Dermis blood vessel endothelial cell (primary cell): ENCODE results near the gene CPNE2. TPM values are rescaled to one million over a fixed set of nuclear protein-coding genes. Genes with fewer than 3 reads are reported as not detected.

Experiments
- DNase-seq: peaks from one replicate; pipeline ENCODE4 v3.0.0; 2010
- total RNA-seq: library from RNA; depleted of rRNA; stranded (reverse); fragments of >200 nt; gene quantifications from 2 replicates; pipeline ENCODE4 v1.2.3, GENCODE V29; 2014

Gene CPNE2
- total RNA-seq, 1 donor from 2014 or later, result 73.3 TPM

DNA sequence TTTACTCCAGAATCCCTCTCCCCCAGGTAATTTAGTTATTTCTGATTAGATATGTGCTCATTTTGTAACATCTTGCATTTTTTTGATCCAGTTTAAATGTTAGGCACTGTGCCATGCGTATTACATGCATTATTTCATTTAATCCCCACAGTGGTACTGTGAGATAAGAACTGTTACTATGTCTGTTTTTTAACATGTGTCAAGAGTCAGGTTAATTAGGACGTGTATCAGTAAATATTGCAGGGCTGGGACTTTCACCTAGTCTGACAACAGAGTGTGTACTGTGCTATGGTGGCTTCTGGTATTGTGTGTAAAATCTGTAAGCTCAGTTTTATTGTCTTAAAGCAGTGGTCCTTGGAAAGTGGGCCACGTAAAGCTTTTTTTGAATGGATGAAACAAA lies 104.4 kb downstream of the CPNE2 start:
- no peak for DNase-seq

Other genes starting within 250 kb of the CPNE2 start
- not detected in 2 replicates for gene SLC12A3, start 227.4 kb upstream of the CPNE2 start, total RNA-seq
- gene HERPUD1, start 160.4 kb upstream of the CPNE2 start, total RNA-seq, result 88.0 and 132 TPM in 2 replicates
- gene CETP, start 130.6 kb upstream of the CPNE2 start, total RNA-seq, result 10.9 and 11.4 TPM in 2 replicates
- gene NLRC5, start 103.0 kb upstream of the CPNE2 start, total RNA-seq, result 25.5 and 34.5 TPM in 2 replicates
- gene PSME3IP1, start 93.5 kb downstream of the CPNE2 start, total RNA-seq, result 87.3 and 89.0 TPM in 2 replicates
- gene RSPRY1, start 93.7 kb downstream of the CPNE2 start, total RNA-seq, result 50.4 and 58.6 TPM in 2 replicates
- gene ARL2BP, start 152.7 kb downstream of the CPNE2 start, total RNA-seq, result 85.3 and 106 TPM in 2 replicates
- 13.8 and 16.9 TPM in 2 replicates for gene PLLP, start 192.1 kb downstream of the CPNE2 start, total RNA-seq